ENCODE measurements around the gene FRRS1. TPM values are rescaled to one million over a fixed set of nuclear protein-coding genes. Genes with fewer than 3 reads are reported as not detected.

Gene FRRS1
- total RNA-seq, 2 experiments from 2014 or later: 0.33 to 1.1 TPM

- CTCF ChIA-PET: no interaction called here
- TF ChIP-seq CTCF (IDR thresholded peaks at IDR 0.05): no peak
Measured at GRCh38 chr1:99777752-99778151, 11.3 kb upstream of the FRRS1 start.

GRCh38 chr1:99776120-99776519 lies 9.7 kb upstream of the FRRS1 start:
- Histone ChIP-seq H3K27me3 (ENCODE audit: control insufficient read depth in 1 of 2, insufficient read depth in 2 of 2, low read length in 2 of 2) (no peaks in the 10 kb centered on the region), H3K9me3 (ENCODE audit: control insufficient read depth in 1 of 2, insufficient read depth in 1 of 2, low read length in 2 of 2) (no peaks in the 10 kb centered on the region), H3K27ac (ENCODE audit: low read depth in 1 of 2, low read length in 2 of 2) (no peak overlapping the region), H3K4me3 (ENCODE audit: low read length) (no peak overlapping the region), H3K36me3 (ENCODE audit: insufficient read depth, low read length) (no peaks in the 10 kb centered on the region), H3K4me1 (ENCODE audit: insufficient read depth, low read length) (no peaks in the 10 kb centered on the region)
- no peaks in the 10 kb centered on the region for H3K4me1 Mint-ChIP-seq (ENCODE audit: low read depth)
- intact Hi-C loops (cut with DNase I, micrococcal nuclease): no loop called here
- H3K9me3 Mint-ChIP-seq: no peaks in the 10 kb centered on the region
- no peak for DNase-seq
- ChIA-PET POLR2A (no interaction called here), CTCF (interaction anchor here (0.5 to 1.0 kb wide), 2 partner anchors 9 to 27 kb away, joined by 3 to 5 read pairs; partner anchors contain the start of gene FRRS1)
- no peak for TF ChIP-seq CTCF (IDR thresholded peaks at IDR 0.05)
- H3K27ac Mint-ChIP-seq: no peak overlapping the region
- H3K27me3 Mint-ChIP-seq: peaks cover 10% of the 10 kb centered on the region
- no peaks in the 10 kb centered on the region for H3K36me3 Mint-ChIP-seq (ENCODE audit: low read depth)
- no peak for ATAC-seq (ENCODE audit: poor library complexity)
- H3K4me3 Mint-ChIP-seq: no peak overlapping the region

More at GRCh38 chr1:99777752-99778151, 11.3 kb upstream of the FRRS1 start:
- H3K4me3 Mint-ChIP-seq: no peak overlapping the region
- intact Hi-C loops (cut with DNase I, micrococcal nuclease): no loop called here
- H3K27me3 Mint-ChIP-seq: peaks cover 19% of the 10 kb centered on the region
- H3K4me1 ChIP-seq (ENCODE audit: insufficient read depth, low read length): no peaks in the 10 kb centered on the region
- H3K36me3 Mint-ChIP-seq (ENCODE audit: low read depth): no peaks in the 10 kb centered on the region
- no peak for DNase-seq
- H3K36me3 ChIP-seq (ENCODE audit: insufficient read depth, low read length): no peaks in the 10 kb centered on the region
- H3K27me3 ChIP-seq (ENCODE audit: control insufficient read depth in 1 of 2, insufficient read depth in 2 of 2, low read length in 2 of 2): no peaks in the 10 kb centered on the region
- H3K4me1 Mint-ChIP-seq (ENCODE audit: low read depth): no peaks in the 10 kb centered on the region
- H3K9me3 Mint-ChIP-seq: no peaks in the 10 kb centered on the region
- ATAC-seq (ENCODE audit: poor library complexity): no peak
- POLR2A ChIA-PET: no interaction called here
- H3K9me3 ChIP-seq (ENCODE audit: control insufficient read depth in 1 of 2, insufficient read depth in 1 of 2, low read length in 2 of 2): no peaks in the 10 kb centered on the region
- no peak overlapping the region for H3K27ac Mint-ChIP-seq
- H3K27ac ChIP-seq (ENCODE audit: low read depth in 1 of 2, low read length in 2 of 2): no peak overlapping the region
- no peak overlapping the region for H3K4me3 ChIP-seq (ENCODE audit: low read length)

GRCh38 chr1:99772809-99773208 lies 6.4 kb upstream of the FRRS1 start:
- no peak for TF ChIP-seq CTCF (IDR thresholded peaks at IDR 0.05)
- Mint-ChIP-seq H3K9me3 (no peaks in the 10 kb centered on the region), H3K27ac (no peak overlapping the region), H3K4me1 (ENCODE audit: low read depth) (no peaks in the 10 kb centered on the region), H3K27me3 (peaks cover 3% of the 10 kb centered on the region), H3K36me3 (ENCODE audit: low read depth) (no peaks in the 10 kb centered on the region), H3K4me3 (no peak overlapping the region)
- Histone ChIP-seq H3K4me3 (ENCODE audit: low read length) (no peak overlapping the region), H3K27ac (ENCODE audit: low read depth in 1 of 2, low read length in 2 of 2) (no peak overlapping the region), H3K27me3 (ENCODE audit: control insufficient read depth in 1 of 2, insufficient read depth in 2 of 2, low read length in 2 of 2) (no peaks in the 10 kb centered on the region), H3K36me3 (ENCODE audit: insufficient read depth, low read length) (no peaks in the 10 kb centered on the region), H3K4me1 (ENCODE audit: insufficient read depth, low read length) (no peaks in the 10 kb centered on the region), H3K9me3 (ENCODE audit: control insufficient read depth in 1 of 2, insufficient read depth in 1 of 2, low read length in 2 of 2) (no peaks in the 10 kb centered on the region)
- intact Hi-C loops (cut with DNase I, micrococcal nuclease): no loop called here
- DNase-seq: no peak
- ChIA-PET CTCF (no interaction called here), POLR2A (no interaction called here)
- ATAC-seq (ENCODE audit: poor library complexity): no peak
